Stimulated activated CD4-positive, alpha-beta T cell treated with anti-CD3 and anti-CD28 coated beads, Interleukin-1b, Interleukin-23, amount 100 ng/mL, for 24 hours (primary cell): ENCODE measurements around the gene RAB6B.

Experiments used
- DNase-seq, 4 experiments: peaks; one replicate each; pipeline ENCODE4 v3.0.0-alpha.2; 2020; ENCODE audit warnings: low read depth in 4 of 4, low spot score in 1 of 4

Gene RAB6B

GRCh38 chr3:133896002-133896761, 500 bp upstream of the RAB6B start:
- DNase-seq: no peak

DNA sequence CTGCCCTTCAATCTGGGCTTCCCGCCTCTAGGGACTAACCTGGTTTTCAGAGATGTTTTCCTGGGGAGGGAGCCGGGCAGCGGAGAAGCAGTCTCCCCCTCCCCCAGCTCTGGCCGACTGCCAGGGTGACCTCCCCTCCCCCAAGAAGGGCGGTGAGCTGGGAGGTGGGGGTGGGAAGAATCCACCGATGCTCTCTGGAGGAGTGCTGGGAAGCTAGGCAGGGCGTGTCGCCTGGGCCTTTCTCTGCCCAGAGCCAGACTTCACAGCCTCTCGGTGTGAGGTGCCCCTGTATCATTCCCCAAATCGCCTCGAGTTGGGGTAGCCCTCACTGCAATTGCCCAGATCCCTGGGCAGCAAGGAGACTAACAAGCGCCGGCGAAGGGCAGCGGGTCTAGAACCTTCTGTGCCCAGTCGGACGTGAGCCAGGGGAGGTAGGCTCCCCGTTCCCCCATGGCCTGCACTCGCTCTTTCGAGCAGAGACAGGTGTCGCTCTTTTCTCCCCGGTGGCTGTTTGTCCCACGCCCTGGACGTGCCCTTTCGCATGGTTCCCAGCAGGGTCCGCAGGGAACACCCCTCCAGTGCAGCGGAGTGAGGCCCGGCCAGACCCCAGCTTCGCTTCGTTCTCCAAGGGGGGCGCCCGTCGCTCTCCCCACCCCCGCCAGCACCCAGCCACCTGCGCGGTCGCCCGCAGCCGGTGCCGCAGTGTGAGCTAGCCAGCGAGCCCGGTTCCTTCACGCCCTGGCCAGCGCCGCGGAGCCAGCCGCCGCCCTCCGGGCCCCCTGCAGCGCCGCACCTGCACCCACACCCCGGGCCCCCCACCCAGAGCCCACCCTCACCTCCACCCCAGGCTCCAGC, 1.1 kb downstream of the RAB6B start:
- no peak for DNase-seq

DNA sequence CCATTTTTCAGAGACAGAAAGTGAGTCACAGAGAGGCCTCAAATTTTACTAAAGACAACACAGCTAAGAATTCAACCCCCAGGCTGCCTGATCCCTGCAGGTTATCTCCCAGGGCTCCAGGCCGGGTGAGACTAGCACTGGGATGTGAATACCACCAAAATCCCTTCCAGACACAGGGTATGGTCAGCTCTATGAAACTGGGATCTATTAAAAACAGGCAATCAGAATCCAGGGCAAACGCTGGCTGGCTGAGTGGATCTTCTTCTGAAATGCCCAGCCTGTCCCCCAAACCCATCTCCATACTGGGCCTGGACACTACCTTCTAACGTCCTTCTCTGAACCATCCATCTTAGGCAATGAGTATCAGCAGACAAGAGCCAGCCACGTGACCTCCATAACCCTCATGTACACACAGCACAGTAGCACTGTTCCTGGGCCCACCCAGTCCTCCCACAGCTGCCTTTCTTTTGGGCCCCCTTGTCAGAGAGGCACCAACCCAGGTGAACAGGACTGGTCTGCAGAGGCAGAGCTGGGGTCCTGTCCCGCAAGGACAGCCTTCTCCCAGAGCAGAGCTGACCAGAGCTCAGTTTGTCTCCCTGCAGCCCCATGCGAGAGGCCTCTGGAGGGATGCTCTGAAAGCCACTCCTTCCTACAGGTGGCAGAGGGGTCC, 1.9 kb downstream of the RAB6B start:
- DNase-seq: no peak

DNA sequence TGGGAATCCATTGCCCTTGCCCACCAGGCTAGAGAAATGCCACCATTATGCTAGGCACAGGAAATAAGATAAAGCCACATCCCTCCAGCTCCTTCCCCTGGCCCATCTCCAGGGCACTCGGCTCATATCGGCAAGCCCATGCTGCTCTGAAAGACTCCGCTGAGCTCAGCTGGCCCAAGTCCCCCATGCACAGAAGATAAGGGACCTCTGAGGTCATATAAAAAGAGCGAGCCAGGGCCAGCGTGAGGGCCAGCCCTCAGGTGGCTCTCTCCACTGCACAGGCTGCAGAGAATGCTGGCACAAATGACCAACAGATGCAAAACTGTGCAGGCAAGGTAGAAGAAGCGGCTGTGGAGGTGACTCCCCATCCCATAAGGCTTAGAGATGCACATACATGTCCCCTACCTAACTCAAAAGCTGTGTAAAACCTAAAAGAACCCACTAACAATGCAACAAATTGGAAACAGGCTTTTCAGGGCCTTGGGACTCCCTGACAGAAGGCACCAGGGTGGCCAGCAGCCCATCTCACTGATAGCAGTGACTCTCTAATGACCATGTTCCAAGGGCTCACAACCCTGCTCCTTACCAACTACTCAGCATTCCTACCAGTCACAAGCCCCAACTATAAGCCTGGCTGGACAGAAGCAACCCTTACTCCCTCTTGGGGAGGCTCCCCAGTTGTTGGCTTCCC, 3.0 kb downstream of the RAB6B start:
- no peak for DNase-seq

DNA sequence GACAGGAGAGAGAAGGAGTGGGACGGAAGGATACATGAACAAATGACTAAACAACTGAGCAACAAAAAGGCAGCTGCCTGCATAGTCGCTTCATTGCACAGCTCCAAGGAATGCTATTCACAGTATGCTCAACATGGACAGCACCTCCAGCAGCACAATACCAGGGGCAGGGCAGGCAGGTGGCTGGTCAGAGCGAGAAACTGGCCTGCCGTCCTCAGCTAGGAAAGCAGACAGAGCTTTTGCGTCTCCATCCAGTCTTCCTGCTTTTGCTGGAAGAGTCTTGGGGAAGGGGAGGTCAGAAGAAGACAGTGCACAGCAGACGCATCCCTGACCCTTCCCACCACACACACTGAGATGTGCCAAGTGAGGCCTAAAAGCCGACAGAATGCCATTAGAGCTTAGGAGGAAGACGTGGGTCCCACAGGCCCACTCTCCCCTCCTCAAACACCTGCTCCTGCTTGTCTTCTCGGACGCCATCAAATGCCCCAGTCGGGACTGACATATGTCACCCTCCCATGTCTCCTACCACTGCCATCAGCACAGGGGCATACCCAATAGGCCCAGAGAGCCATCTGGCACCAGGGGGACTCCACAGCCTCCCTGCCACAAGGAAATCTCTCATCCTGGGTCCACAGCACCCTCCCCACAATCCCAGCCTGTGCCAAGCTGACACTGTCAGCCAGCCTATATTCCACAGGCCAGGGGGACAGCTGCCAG, 3.9 kb downstream of the RAB6B start:
- no peak for DNase-seq

- DNase-seq: no peak
Observed at GRCh38 chr3:133890972-133891644, 4.6 kb downstream of the RAB6B start.

GRCh38 chr3:133890037-133890436, 5.6 kb downstream of the RAB6B start:
- no peak for DNase-seq

DNA sequence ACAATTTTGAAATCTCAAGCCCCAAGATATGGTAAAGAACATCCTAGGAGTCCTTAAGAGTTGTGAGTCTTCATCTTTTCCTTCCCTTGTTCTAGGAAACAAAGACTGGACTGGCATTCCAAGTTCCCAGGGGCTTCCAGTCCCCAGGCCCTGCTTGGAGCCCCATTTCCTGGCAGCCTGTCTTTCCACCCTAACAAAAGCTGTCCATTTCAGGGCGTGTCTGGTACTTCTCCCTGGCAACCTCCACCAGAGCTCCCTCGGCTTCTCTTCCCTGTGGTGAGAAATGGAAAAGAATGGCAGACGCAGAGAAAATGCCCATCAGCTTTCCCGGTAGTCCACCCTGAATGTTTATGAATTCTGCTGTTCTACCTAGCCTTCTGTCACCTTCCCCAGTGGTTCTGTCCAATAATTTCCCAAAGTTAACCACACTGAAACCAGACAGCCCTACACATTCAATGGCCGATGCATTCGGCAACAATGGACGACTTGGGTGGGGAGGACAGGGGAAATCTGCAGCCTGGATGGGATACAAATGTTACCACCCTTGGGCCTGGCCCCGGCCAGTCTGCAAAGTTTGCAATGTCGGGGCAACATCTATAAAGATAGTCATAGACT, 6.8 kb downstream of the RAB6B start:
- no peak for DNase-seq

- no peak for DNase-seq
Observed at GRCh38 chr3:133887803-133888703, 7.6 kb downstream of the RAB6B start.

GRCh38 chr3:133887074-133887802, 8.4 kb downstream of the RAB6B start:
- DNase-seq: no peak

GRCh38 chr3:133886031-133886722, 9.5 kb downstream of the RAB6B start:
- DNase-seq: no peak

DNA sequence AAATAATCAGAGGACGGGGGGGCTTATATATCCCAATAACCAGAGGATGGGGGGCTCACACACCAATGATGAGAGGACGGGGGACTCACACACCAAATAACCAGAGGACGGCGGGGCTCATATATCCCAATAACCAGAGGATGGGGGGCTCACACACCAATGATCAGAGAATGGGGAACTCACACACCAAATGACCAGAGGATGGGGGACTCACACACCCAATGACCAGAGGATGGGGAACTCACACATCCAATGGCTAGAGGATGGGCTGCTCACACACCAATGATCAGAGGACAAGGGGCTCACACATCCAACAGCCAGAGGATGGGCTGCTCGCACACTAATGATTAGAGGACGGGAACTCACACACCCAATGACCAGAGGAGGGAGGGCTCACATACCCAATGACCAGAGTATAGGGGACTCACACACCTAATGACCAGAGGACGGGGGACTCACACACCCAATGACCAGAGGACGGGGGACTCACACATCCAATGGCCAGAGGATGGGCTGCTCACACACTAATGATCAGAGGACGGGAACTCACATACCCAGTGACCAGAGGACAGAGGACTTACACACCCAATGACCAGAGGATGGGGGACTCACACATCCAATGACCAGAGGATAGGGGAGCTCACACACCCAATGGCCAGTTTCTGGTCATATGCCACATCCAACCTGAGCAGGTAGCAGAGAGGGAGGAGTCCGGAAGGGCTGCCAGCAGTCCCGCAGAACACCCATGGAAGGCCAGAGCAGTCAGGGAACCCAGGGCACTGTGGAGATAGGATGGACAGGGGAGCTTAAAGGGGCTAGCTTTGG, 10.6 kb downstream of the RAB6B start:
- DNase-seq: no peak

- DNase-seq: no peak
Observed at GRCh38 chr3:133884054-133884886, 11.4 kb downstream of the RAB6B start.

GRCh38 chr3:133883641-133884040, 12.0 kb downstream of the RAB6B start:
- DNase-seq: no peak

- no peak for DNase-seq
Observed at GRCh38 chr3:133882986-133883586, 12.6 kb downstream of the RAB6B start.
